NCI-H2029 (cell line): ENCODE results near the gene MAP7D3.
A peak's percentile ranks its signal among the peaks of the same experiment; 100 is the strongest.
"Not testable (repeated sequence)": the region's sequence is repeated elsewhere in the genome, so short reads cannot be mapped to it uniquely, and the experiment has no call there.

Experiments used
- DNase-seq: peaks from one replicate; lab custom pipeline; 2025; lab: John Stamatoyannopoulos, UW

The MAP7D3 gene, protein sequence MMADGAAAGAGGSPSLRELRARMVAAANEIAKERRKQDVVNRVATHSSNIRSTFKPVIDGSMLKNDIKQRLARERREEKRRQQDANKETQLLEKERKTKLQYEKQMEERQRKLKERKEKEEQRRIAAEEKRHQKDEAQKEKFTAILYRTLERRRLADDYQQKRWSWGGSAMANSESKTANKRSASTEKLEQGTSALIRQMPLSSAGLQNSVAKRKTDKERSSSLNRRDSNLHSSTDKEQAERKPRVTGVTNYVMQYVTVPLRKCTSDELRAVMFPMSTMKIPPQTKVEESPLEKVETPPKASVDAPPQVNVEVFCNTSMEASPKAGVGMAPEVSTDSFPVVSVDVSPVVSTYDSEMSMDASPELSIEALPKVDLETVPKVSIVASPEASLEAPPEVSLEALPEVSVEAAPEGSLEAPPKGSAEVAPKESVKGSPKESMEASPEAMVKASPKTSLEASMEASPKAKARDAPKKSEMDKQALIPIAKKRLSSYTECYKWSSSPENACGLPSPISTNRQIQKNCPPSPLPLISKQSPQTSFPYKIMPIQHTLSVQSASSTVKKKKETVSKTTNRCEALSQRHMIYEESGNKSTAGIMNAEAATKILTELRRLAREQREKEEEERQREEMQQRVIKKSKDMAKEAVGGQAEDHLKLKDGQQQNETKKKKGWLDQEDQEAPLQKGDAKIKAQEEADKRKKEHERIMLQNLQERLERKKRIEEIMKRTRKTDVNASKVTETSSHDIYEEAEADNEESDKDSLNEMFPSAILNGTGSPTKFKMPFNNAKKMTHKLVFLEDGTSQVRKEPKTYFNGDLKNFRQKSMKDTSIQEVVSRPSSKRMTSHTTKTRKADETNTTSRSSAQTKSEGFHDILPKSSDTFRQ

DNA sequence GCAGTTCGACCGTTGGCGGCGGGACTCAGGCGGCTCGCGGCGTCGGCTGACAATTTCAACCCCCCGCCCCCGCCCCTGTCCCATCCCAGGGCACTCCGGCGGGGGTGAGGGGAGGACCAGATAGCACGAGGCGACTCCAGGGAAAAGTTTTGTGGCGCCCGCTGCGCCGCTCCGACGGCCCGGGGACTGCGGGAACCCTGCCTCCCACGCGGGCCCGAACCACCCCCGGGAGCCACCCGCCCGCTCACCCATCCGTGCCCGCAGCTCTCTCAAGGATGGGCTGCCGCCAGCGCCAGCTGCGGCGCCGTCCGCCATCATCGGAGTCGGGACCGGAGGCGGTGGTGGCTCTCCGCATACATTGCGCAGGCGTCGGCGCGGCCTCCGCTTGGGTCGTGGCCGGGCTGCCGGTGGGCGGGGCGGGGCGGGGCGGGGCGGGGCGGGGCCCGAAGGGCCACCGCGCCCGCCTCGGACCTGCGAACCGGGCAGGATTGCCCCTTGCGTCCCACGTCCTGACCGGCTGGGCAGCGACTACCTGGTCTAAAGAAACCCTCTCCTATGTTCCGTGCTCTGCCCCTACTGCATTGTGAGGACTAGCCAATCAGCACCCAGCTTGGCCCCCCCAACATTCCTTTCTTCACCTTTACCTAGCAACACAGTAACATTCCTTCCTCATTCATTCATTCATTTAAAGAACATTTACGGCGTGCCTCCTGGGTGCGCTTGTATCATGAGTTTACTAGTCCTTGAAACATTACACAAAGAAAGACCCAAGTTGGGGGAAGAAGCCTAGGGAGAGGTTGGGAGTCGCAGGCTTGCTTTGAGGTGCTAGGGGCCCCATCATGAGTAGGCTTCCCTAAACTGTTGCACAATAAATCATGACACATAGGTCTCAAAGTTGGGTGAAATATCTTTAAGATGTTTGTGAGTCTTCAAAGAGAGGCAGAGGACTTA is at the start of gene MAP7D3:
Gene MAP7D3, minus strand, starts transcription at position 360 of the 951 bp plus-strand sequence. Its CDS starts 42 bp downstream, at position 318.
- no peak for DNase-seq

DNA sequence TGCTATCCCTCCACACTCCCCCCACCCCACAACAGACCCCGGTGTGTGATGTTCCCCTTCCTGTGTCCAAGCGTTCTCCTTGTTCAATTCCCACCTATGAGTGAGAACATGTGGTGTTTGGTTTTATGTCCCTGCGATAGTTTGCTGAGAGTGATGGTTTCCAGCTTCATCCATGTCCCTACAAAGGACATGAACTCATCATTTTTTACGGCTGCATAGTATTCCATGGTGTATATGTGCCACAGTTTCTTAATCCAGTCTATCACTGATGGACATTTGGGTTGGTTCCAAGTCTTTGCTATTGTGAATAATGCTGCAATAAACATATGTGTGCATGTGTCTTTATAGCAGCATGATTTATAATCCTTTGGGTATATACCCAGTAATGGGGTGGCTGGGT is 49.5 kb upstream of the MAP7D3 start, which contains the start of gene ADGRG4:
Gene ADGRG4, plus strand, starts transcription at position 243 of the 400 bp plus-strand sequence. CDS start 7,815 bp downstream, outside the sequence.
- not testable (repeated sequence) for DNase-seq

DNA sequence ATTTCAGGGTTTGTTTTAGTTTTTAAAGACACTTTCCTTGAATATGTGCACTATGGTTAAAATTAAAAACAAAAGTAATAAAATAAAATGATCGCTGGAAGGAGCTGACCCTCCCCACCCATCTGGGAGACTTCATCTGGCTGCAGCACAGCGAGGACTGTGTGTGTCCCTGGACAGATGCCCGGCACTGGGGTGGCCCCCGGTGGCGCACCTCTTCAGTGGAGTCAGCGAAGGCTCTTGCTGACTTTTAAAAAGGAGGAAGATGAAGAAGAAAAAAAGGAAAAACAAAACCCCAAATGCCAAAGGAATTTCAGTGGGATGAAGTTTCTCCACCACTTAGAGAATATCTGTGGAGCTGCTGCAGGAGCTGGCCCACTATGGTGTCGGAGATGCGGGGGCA is 44.2 kb upstream of the MAP7D3 start:
- no peak for DNase-seq

DNA sequence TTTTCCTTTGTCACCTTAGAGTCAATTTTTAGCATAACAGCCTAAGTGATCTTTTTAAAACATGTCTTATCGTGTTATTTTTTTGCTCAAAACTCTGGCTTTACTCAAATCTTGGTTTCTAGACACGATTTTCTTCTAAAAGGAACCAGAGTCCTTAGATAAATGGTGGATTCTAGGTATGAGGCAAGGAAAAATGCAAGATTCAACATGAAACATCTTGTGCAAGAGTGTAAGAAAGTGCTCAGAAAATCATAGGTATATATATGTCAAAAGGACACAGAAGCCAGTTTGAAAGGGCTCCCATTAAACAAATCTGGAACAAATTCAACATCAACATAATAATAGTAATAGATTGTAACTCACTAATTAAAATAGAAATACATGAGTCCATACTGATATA is 41.5 kb upstream of the MAP7D3 start:
- no peak for DNase-seq

DNA sequence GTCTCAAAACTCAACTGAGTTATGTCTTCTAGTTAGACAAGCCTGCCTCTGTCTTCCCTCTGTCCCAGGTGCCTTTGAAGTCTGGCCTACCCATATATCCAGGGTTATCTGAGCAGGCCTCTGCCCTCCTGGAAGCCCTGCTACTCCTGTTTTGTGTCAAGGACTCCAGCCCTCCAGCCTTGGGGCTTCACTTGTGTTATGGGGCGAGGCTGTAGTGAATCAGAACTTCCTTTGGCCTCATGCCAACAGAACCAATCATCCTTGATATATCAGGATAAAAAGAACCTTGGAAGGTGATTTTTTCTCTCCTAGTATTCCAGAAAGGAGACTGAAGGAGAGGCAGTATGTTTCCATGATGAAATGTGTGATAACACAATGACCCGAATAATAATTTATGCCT is 40.6 kb upstream of the MAP7D3 start:
- DNase-seq = no peak

DNA sequence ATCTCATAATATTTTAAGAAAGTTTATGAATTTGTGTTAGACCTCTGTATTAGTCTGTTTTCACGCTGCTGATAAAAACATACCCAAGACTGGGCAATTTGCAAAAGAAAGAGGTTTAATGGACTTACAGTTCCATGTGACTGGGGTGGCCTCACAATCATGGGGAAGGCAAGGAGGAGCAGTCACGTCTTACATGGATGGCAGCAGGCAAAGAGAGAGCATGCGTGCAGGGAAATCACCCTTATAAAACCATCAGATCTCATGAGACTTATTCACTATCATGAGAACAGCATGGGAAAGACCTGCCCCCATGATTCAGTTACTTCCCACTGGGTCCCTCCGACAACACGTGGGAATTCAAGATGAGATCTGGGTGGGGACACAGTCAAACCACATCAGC is 35.2 kb upstream of the MAP7D3 start:
- DNase-seq = not testable (repeated sequence)

DNA sequence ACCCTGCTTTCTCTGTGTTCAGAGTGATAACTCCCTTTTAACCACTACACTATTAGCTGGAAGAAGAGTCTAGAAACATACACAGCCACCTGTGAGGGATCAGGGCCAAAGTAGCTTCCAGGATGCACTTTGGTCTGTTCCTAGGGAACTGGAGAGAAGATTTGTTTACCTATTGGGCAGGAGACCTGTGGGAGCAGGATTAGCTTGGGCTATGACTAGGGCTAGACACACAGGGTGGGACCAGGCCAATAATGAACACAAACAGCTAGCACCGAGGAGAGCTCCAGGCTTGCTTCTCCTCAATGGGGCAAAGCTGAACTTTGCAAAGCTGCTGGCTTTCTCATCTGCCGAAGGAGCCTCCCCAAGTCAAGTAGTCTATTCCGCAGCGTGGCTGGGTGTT is 24.4 kb upstream of the MAP7D3 start:
- no peak for DNase-seq

DNA sequence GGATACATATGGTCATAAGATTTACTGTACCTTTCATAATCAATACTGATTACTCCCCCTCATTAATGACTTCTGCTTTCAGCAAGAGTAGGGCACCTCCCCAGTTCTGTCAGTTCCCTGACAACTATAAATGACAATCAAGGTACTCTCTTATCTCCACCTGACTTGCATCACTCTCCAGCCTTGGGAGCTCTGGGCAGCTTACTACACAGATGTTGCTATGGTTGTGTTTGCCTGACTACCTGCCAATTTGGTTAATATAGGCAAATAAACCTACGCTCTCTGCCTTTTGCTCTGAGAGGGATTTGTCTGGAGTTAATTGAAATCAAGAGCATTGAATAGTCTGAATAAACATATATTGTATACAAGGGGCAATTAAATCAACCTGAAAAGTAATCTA is 22.8 kb upstream of the MAP7D3 start:
- peak; percentile 38 for DNase-seq

DNA sequence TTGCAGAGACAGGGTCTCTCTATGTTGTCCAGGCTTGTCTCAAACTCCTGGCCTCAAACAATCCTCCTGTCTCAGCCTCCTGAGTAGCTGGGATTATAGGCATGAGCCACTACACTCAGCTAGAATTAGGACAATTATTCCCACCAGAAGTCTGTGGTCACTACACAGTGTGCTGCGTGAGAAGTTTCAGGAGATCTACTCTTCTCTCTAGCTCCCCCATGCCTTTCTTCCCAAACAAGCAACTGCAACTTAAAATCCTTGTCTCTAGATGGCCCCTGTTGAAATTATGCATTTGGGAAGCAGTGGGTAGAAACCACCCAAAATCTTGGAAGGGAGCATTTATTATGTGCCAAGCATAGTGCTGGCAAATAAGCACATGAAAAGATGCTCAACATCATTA is 21.1 kb upstream of the MAP7D3 start:
- no peak for DNase-seq

DNA sequence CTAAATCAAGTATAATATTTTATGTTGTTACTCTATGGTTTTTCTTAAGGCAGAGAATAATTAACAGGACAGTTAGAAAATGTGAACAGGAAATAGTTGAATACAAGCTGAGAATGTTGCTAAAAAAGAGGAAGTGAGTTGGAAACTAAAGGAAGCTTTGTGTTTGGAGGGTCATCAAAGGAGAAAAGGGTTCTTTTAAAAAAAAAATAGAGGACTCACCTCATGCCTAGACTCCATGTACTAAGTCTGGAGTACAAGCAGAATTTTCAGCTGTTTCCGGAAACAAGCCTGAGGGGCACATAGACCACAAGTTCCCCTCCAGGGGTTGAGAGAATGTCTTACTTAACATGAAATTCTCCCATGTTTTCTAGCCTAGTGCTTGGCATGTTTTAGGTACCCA is 20.1 kb upstream of the MAP7D3 start:
- no peak for DNase-seq

DNA sequence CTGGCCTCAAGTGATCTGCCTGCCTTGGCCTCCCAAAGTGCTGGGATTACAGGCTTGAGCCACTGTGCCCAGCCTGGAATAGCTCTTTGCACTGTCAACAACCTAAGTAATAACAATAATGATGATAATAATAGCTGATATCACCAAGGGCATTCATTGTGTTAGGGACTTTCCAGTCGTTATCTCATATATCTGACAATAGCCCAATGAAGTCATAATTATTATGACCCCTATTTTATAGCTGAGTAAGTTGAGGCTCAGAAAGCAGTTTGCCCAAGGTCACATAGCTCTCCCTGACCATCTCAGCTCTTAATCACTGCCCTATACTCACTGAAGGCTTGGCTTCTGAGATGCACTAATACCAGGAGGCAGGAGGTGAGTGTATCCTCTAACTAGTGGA is 18.7 kb upstream of the MAP7D3 start:
- no peak for DNase-seq

DNA sequence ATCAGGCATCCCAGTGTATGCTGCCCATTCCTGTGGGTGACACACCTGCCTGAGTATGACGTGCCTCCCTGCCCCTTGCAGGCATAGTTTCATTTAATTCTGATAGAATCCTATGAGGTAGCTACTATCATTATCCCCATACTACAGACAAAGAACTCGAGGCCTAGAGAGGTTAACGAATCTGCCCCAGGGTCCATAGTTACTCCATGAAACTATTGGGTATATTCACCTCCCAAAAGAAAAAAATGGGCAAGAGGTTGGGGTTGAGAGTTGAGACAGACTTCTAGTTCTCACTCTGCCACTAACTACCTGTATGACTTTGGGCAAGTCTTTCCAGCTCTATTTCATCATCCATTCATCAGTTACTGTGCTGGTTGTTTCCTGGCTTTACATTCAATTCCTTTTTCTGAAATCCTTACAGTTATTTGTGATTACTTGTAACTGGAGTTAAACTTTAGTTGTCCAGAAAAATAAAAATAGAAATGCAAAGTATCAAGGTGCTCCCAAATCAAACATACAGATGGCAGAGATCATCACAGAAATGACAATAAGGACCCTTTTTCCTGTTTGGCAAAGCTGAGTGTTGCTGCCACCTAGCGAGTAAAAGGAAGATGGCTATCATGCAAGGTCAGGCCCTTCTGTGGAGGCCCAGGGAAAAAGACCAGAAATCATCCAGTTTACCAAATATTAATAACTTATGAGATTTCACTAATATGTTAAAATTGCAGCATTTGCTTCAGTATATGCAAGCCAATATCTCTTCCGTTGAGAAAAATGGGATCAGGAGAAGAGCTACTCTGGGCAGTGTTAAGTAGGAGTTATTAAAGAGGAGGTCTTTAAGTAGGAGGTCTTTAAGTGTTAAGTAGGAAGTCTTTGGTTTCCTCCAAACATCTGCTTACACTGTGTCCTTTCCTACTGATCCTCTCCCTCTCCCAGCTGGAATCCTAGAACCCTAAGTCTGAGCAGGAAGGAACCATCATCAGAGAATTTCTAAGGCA is 17.1 kb upstream of the MAP7D3 start:
- no peak for DNase-seq

DNA sequence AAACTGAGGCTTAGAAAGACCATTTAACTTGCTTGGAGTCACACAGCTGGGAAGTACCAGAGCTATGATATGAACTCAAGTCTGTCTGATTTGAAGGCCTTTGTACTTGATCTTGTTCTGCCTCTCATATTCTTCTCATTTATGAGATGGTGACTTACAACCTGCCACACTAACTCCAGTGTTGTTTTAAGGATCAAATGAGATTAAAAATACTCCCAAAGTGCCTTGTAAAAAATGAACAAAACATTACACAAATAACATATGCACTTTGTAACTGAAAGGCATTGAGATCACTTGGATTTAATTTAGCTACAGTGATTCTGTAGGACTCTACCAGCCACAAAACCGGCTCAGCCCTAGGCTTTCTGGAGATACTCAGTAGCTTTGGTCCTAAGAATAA is 15.6 kb upstream of the MAP7D3 start:
- DNase-seq = no peak

DNA sequence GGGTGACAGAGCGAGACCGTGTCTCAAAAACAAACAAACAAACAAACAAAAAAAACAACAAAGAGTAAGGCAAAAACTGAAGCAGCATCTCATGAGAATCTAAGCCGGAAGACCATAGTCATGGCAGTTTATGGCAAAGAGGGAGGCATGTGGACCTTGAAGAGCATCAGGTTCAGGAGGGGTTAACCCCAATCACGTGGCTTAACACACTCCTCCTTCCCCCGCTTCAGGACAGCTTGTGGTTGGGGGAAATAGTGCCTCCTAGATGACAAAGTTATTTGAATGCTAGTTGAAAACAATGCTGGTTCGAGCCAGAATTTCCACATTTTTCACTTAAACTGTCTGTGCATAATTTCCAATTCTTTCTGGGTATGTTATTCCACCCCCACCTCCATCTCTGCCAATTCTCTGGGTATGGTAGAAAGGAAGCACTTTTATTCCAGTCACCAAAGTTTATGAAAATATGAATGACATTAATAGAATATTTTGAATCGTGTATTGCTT is 11.7 kb upstream of the MAP7D3 start:
- DNase-seq = no peak

DNA sequence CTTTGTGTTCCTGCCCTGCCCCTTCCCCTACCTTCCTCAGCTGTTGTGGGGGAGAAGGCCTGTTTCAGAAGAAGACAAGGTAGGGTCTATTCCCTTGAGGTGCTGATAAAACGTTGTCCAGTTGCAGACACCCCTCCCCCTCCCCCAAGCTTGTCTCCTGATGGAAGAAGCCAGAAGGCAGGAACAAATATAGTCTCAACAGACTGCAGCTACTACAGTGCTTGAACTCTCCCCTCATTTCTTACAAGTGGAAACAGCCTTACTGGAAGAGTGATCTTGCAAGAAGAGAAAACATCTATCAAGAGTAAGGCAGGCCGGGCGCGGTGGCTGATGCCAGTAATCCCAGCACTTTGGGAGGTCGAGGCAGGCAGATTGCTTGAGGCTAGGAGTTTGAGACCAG is 11.0 kb upstream of the MAP7D3 start:
- no peak for DNase-seq

DNA sequence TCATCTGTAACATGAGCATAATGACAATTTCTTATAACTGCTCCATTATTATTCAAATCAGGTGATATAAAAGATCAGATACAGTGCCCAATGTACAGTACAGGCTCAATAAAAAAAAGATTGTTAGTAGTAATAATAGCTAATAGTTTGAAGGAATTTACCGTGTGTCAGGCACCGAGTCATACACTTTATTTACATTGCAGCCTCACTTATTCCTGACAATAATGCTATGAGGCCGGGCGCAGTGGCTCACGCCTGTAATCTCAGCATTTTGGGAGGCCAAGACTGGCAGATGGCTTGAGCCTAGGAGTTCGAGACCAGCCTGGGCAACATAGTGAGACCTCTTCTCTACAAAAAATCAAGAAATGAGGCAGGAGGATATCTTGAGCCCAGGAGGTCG is 10.1 kb upstream of the MAP7D3 start:
- no peak for DNase-seq

DNA sequence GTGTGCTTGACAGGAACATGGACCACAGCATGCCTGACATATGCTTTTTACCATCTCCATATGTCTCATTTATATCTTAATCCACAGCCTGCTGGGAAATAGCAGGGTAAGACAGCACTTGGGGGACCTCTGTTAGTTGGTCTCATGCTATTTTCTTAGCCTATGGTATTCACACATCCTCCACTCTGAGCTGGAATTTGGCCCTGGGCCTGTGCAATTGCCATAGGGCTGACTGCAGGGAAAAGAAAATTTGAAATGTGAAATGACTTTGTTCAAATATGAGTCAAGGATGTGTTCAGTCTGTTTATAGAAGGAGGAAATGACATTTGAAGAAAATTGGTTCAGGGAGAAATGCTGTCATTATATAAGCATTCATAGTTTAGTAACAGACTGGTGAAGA is 9.6 kb upstream of the MAP7D3 start:
- DNase-seq = no peak

DNA sequence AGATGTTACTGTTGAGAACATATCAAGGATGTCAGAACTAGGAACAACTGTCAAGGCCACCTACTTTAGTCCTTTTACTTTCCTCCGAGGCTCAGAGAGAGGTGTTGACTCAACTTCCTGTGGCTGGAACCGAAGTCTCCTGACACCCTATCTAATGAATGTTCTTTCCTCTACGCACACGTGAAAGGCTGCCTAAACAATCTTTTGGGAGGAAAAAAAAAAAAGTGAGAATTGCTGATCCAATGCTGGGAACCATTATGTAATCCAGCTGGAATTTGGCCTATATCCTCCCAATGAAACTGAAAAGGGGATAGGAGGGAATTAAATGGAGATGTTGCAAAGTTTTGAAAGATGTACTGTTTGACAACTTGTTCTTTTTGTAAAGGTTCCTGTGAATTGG is 8.3 kb upstream of the MAP7D3 start:
- no peak for DNase-seq

DNA sequence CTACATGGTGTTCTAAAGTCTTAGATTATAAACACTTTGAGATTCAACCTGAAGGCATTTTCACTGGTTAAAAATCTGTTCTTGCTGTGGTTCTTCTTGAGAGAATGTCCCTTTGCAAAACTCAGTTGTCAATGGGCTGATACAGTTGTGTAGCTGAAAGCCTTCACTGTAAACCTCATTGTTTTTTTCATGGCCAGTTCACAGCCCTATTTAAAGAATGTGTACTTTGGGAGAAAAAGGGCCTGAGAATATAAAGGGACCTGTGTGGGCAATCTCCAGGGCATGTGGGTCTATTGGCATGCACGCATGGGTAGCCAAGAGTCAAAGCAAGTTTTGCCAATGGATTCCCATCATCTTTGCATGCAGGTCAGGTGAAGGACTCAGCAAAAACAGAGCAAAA is 7.8 kb upstream of the MAP7D3 start:
- DNase-seq = no peak

DNA sequence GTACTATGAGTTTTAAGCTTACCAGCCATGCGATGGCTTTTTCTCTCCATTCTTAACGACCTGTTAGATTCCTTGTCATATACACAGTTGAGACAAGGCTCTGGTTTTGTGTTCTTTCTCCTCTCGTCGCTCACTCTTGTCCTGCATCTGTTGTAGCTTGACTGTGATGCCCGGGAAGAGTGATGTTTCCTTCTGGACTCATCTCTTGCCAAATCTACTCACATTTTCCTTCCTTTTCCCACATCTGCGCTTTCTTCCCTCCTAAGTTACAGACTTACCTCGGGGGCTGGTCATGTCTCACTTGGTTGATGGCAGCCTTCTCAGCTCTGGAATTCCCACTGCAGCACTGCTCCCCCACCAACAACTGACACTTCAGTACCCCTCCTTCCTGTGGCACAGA is 4.8 kb upstream of the MAP7D3 start:
- no peak for DNase-seq

DNA sequence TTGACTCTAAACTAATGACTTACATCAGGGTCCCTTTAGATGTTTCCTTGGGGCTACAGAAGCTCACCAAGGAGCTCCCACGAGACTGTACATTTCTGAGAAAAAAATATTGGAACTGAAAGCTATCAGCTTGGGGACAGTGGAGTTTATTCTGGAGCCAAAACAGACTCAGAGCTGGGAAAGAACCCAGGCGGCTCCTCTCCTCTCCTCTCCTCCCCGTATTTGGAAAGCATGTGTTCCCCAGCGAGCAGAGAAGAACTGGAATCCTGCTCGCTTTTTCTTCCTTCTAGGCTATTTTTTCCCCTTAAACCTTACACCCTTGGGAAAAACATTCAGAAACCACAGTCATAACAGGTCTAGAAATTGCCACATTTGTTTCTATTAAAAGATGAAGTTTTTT is 4.3 kb upstream of the MAP7D3 start:
- no peak for DNase-seq
